CD4-positive, alpha-beta T cell (primary cell): ENCODE data around the gene RHBDL1. TPM values are rescaled to one million over a fixed set of nuclear protein-coding genes. Genes with fewer than 3 reads are reported as not detected.
A peak's percentile ranks its signal among the peaks of the same experiment; 100 is the strongest.

Experiments
- ATAC-seq: fragments of 200-7000 bp; cut with Tn5 transposase; one replicate; pipeline ENCODE4 v1.10.0; 2022; ENCODE audit warnings: mild to moderate bottlenecking; ENCODE audit not compliant: poor library complexity
- CTCF ChIA-PET: fragments of 350-600 bp; sonication (Branson Sonifier 250); formaldehyde crosslinking; loops from one replicate; lab custom pipeline; 2021; ENCODE audit warnings: antibody characterized with exemption, inconsistent platforms; lab: Charles Lee
- POLR2A ChIA-PET: fragments of 350-600 bp; sonication (Branson Sonifier 250); formaldehyde crosslinking; loops from one replicate; lab custom pipeline; 2021; ENCODE audit warnings: antibody characterized with exemption, inconsistent platforms; lab: Charles Lee
- DNase-seq, 14 experiments: peaks; one replicate each; pipeline ENCODE4 v3.0.0-alpha.2; 2013 to 2020; ENCODE audit warnings: mixed read lengths in 2 of 14
- H3K27ac ChIP-seq, 2 donors: one replicate each; pipeline versions ENCODE4 v1.5.1 to v1.7.0; 2013; ENCODE audit warnings: low read length in 2 of 2, low read depth in 1 of 2, mild to moderate bottlenecking in 1 of 2
- H3K27me3 ChIP-seq, 2 experiments: 1 replicate in 1 of 2; 2 replicates in 1 of 2; pipeline versions ENCODE4 v1.6.1 to v1.7.0; 2013; ENCODE audit warnings: low read length in 2 of 2, control low read depth in 1 of 2, mild to moderate bottlenecking in 1 of 2, moderate library complexity in 1 of 2; ENCODE audit not compliant: insufficient read depth in 2 of 2, control insufficient read depth in 1 of 2
- H3K36me3 ChIP-seq: one replicate; pipeline ENCODE4 v1.6.1; 2013; ENCODE audit warnings: low read length, control low read depth; ENCODE audit not compliant: insufficient read depth
- H3K4me1 ChIP-seq: one replicate; pipeline ENCODE4 v1.6.1; 2013; ENCODE audit warnings: low read length, control low read depth; ENCODE audit not compliant: insufficient read depth
- H3K4me3 ChIP-seq: one replicate; pipeline ENCODE4 v1.5.1; 2013; ENCODE audit warnings: mild to moderate bottlenecking, low read length, moderate library complexity
- H3K9me3 ChIP-seq, 2 experiments: 1 replicate in 1 of 2; 2 replicates in 1 of 2; pipeline versions ENCODE4 v1.6.1 to v1.7.0; 2013; ENCODE audit warnings: low read length in 2 of 2, mild to moderate bottlenecking in 2 of 2, control low read depth in 1 of 2, moderate library complexity in 1 of 2; ENCODE audit not compliant: control insufficient read depth in 1 of 2, insufficient read depth in 1 of 2
- H3K27ac Mint-ChIP-seq: one replicate; pipeline ENCODE4 v1.8.0; 2020; ENCODE audit warnings: mixed read lengths
- H3K27me3 Mint-ChIP-seq: one replicate; pipeline ENCODE4 v1.8.0; 2021; ENCODE audit warnings: mixed read lengths
- H3K36me3 Mint-ChIP-seq: one replicate; pipeline ENCODE4 v1.8.0; 2021; ENCODE audit warnings: low read depth, mixed read lengths
- H3K4me1 Mint-ChIP-seq: one replicate; pipeline ENCODE4 v1.8.0; 2021; ENCODE audit warnings: low read depth, mixed read lengths
- H3K4me3 Mint-ChIP-seq: one replicate; pipeline ENCODE4 v1.8.0; 2020; ENCODE audit warnings: mild to moderate bottlenecking, mixed read lengths
- H3K9me3 Mint-ChIP-seq: one replicate; pipeline ENCODE4 v1.8.0; 2020; ENCODE audit warnings: mixed read lengths
- intact Hi-C, 2 experiments: fragments of 100-400 bp; cut with DNase I in 1 of 2; cut with micrococcal nuclease in 1 of 2; formaldehyde crosslinking; loops; one replicate each; pipeline versions ENCODE4 v1.15.1 to v1.9.0; 2023 to 2025; cut with DNase I, micrococcal nuclease
- total RNA-seq, 174 experiments: library from RNA in 2 of 174; stranded (reverse) in 2 of 174; gene quantifications; one replicate each; pipeline ENCODE4 v1.2.3 and lab custom pipeline; 2021 to 2026
- TF ChIP-seq, protein P1 (sequence below): fragments of 200-600 bp; IDR thresholded peaks from one replicate; pipeline ENCODE4 v1.8.0; 2022; ENCODE audit warnings: antibody characterized with exemption, mild to moderate bottlenecking

Gene RHBDL1
- total RNA-seq, 2 experiments from 2014 or later: 6.6 to 6.9 TPM

DNA sequence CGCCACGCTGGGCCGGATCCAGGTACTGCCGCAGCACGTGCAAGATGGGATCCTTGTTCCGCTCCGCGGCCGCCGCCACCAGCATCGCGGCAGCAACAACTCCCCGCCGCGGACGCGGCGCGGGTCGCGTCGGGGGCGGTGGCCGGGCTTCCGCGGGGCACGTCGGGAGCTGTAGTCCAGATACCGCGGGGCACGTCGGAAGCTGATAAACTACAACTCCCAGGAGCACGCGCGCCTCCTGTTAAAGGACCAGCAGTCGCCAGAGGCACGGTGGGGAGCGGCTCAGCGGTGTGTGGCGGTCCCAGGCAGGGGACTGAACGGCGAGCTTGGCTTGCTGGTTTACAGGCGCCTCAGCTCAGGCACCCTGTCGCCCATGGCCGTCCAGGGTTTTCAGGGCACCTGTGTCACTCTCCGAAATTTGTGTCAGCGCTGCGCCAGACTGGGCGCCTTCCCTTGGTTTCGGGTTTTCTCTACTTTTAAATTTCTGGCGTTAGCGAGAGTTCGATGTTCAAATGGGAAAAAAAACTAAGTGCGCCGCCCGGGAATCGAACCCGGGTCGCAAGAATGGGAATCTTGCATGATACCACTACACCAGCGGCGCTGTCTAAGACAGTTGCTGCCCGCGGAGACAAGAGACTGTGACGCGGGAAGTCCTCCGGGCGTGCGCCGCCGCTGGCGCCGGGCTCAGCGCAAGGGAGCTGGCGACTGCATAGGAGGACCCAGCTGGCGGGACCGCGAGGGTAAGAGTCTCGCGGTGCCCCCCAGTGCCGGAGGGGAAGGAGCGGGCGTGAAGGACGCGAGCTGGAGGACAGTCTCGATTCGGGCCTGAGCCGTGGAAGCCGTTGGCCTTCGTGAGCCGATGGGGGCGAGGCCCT, 39.0 kb upstream of the RHBDL1 start, which contains the start of gene METTL26:
METTL26 (minus strand) TSS at position 100 of the 875 bp plus-strand sequence; CDS start at position 85, 15 bp downstream.
- H3K4me1 ChIP-seq: peaks cover 38% of the 10 kb centered on the region
- no peaks in the 10 kb centered on the region for H3K27me3 ChIP-seq
- H3K4me1 Mint-ChIP-seq: peaks cover 8% of the 10 kb centered on the region
- ChIA-PET POLR2A (interaction anchor here (0.8 to 3.0 kb wide), 25 partner anchors 9 to 1570 kb away, joined by 3 to 18 read pairs (median 3); partner anchors contain the start of genes ANTKMT, CAPN15, CHTF18 and DECR2), CTCF (interaction anchor here (0.7 to 1.5 kb wide), 6 partner anchors 12 to 284 kb away, joined by 3 to 6 read pairs (median 4); partner anchors contain the start of genes AXIN1, CAPN15 and WDR90)
- H3K9me3 ChIP-seq: peaks cover 0 to 10% of the 10 kb centered on the region in 2 experiments
- H3K27ac Mint-ChIP-seq: peak within 1 kb of the TSS; percentile 100
- TF ChIP-seq, protein P1, sequence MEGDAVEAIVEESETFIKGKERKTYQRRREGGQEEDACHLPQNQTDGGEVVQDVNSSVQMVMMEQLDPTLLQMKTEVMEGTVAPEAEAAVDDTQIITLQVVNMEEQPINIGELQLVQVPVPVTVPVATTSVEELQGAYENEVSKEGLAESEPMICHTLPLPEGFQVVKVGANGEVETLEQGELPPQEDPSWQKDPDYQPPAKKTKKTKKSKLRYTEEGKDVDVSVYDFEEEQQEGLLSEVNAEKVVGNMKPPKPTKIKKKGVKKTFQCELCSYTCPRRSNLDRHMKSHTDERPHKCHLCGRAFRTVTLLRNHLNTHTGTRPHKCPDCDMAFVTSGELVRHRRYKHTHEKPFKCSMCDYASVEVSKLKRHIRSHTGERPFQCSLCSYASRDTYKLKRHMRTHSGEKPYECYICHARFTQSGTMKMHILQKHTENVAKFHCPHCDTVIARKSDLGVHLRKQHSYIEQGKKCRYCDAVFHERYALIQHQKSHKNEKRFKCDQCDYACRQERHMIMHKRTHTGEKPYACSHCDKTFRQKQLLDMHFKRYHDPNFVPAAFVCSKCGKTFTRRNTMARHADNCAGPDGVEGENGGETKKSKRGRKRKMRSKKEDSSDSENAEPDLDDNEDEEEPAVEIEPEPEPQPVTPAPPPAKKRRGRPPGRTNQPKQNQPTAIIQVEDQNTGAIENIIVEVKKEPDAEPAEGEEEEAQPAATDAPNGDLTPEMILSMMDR: no peak
- no peaks in the 10 kb centered on the region for H3K36me3 ChIP-seq
- no peaks in the 10 kb centered on the region for H3K9me3 Mint-ChIP-seq
- peak within 1 kb of the TSS; percentile 99 for H3K4me3 Mint-ChIP-seq
- H3K27me3 Mint-ChIP-seq: peaks cover 6% of the 10 kb centered on the region
- ATAC-seq: peak; percentile 85
- DNase-seq: peak; percentile 88 to 97 (median 92)
- peak within 1 kb of the TSS; percentile 73 for H3K4me3 ChIP-seq
- intact Hi-C loops: loop anchor here (1.0 to 2.0 kb wide), 5 partner anchors 47 to 109 kb away; partner anchors contain the start of genes CAPN15 (in 1 of the 2), JMJD8 (in 1 of the 2) and PIGQ (in 1 of the 2)
- H3K27ac ChIP-seq: peak within 1 kb of the TSS; percentile 82 to 86
- H3K36me3 Mint-ChIP-seq: peaks cover 9% of the 10 kb centered on the region

DNA sequence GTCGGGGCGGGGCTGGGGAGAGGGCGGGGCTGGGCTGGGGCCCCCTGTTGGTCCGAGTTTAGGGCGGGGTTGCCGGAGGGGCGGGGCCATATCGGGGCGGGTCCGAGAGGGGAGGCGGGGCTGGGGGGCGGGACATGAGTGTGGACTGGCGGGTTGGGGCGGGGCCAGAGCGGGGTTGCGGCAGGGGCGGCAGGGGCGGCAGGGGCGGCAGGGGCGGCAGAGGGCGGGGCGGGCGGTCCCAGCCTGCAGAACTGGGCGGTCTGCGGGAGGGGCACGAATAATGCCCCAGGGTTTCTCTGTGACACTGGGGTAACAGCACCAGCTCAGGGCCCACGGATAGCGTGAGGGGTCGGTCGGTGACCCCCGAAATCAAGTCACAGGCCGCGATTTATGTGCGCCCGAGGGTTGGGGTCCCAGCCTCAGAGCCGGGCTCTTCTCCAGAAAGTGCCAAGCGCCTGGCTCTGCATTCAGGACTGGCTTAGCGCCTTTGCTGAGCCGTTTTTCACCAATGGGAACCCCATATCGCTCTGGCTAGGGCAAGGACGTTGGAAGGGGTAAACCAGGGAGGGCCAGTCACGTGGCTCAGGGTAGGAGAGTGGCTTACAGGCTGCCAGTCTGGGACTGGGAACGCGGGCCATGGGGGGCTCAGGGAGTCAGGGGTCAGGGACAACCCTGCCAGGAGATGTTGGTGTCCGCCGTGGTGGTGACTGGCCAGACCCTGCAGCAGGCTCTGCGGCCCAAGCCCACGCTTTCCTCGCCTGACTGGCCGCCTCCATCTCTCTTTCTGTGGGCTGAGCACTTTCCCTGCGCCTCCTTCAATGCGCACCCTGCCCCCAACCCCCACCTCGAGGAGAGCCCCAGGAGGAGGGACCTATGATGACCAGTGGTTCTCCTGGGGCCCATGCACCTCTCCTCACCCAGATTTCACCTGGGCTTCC, 38.1 kb upstream of the RHBDL1 start:
- CTCF ChIA-PET: interaction anchor here (1.0 to 1.5 kb wide), 4 partner anchors 11 to 110 kb away, joined by 3 to 6 read pairs (median 4); partner anchors contain the start of genes CAPN15 and WDR90
- DNase-seq (peak in 13 of 14 experiments; percentile 79 to 94 (median 88)), ATAC-seq (peak; percentile 54)
- Mint-ChIP-seq H3K4me3 (peak overlapping the region; percentile 99), H3K27ac (peak overlapping the region; percentile 100), H3K4me1 (peaks cover 8% of the 10 kb centered on the region), H3K36me3 (peaks cover 9% of the 10 kb centered on the region), H3K9me3 (no peaks in the 10 kb centered on the region), H3K27me3 (peaks cover 6% of the 10 kb centered on the region)
- H3K36me3 ChIP-seq: no peaks in the 10 kb centered on the region
- TF ChIP-seq, protein P1: no peak
- peak overlapping the region; percentile 73 for H3K4me3 ChIP-seq
- no peaks in the 10 kb centered on the region for H3K27me3 ChIP-seq
- peak overlapping the region; percentile 82 to 86 for H3K27ac ChIP-seq
- POLR2A ChIA-PET: interaction anchor here (0.8 to 3.0 kb wide), 17 partner anchors 10 to 1145 kb away, joined by 3 to 18 read pairs (median 4); partner anchors contain the start of genes CAPN15, CHTF18, JMJD8 and NUBP2
- intact Hi-C loops: loop anchor here in 1 of 2 experiments (2.0 kb wide), 1 partner anchor 49 kb away; no protein-coding TSS in a partner anchor
- peaks cover 40% of the 10 kb centered on the region for H3K4me1 ChIP-seq
- H3K9me3 ChIP-seq: peaks cover 0 to 10% of the 10 kb centered on the region in 2 experiments
